Measurements from ENCODE around the gene HPSE.

- no peak for TF ChIP-seq CTCF (IDR thresholded peaks at IDR 0.05)
- TF ChIP-seq EP300 (IDR thresholded peaks at IDR 0.05), result no peak
These were observed 66.2 kb downstream of the HPSE start for GRCh38 chr4:83268491-83268890.
